ENCODE measurements around the gene FNDC11. TPM values are rescaled to one million over a fixed set of nuclear protein-coding genes. Genes with fewer than 3 reads are reported as not detected.

Gene FNDC11
- total and polyA plus RNA-seq, 3 donors from 2014 or later, result 85.4 to 147 (median 121) TPM

DNA sequence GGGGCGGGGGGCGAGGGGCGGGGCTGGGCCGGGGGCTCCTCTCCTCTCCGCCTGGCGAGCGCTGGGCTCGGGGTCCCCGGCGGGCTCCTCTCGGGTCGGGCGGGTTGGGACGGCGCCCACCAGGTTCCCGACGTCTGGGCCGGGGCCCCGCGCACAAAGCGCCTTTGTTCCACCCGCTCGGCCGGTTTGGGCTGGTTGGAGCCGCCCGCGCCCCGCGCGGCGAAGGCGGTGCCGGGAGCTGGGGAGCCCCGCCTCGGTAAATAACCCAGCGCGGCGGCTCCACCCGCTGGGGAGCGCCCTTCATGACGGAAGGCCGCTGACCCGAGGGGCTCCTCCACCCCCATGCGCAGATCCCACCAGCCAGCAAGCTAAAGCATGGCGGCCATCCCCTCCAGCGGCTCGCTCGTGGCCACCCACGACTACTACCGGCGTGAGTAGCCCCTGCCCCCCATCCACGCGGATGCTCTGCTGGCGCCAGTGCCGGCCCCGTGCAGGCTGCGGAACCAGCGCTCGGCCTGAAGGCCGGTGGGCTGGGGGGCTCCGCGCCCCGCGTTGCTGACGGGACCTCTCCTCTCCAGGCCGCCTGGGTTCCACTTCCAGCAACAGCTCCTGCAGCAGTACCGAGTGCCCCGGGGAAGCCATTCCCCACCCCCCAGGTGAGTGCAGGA lies 32.9 kb upstream of the FNDC11 start:
- intact Hi-C loops (cut with DNase I; ENCODE audit: low total_unique reads), result no loop called here
- DNase-seq, result peak; percentile 65
- H3K27ac ChIP-seq, result peak overlapping the region; percentile 82 to 91
- H3K9me3 ChIP-seq, result no peaks in the 10 kb centered on the region
- no peak for TF ChIP-seq POLR2A (IDR thresholded peaks at IDR 0.05)
- TF ChIP-seq CTCF (IDR thresholded peaks at IDR 0.05), result no peak
- 1% methylated on average over 43 of the region's 68 CpGs; no CpG with 5 or more reads in 1 of the 2 donors for WGBS, 2 donors
- no peaks in the 10 kb centered on the region for H3K27me3 ChIP-seq
- H3K36me3 ChIP-seq (ENCODE audit: low read depth, missing control alignments), result no peaks in the 10 kb centered on the region
- peaks cover 18% of the 10 kb centered on the region for H3K4me1 ChIP-seq
- peak overlapping the region; percentile 75 to 90 for H3K4me3 ChIP-seq

- DNase-seq, result no peak
- peaks cover 18% of the 10 kb centered on the region for H3K4me1 ChIP-seq
- peak overlapping the region; percentile 75 to 90 for H3K4me3 ChIP-seq
- WGBS, 2 donors, result 9% methylated on average over 23 of the region's 23 CpGs; no CpG with 5 or more reads in 1 of the 2 donors
- no peaks in the 10 kb centered on the region for H3K27me3 ChIP-seq
- intact Hi-C loops (cut with DNase I; ENCODE audit: low total_unique reads), result no loop called here
- TF ChIP-seq POLR2A (IDR thresholded peaks at IDR 0.05) (no peak), CTCF (IDR thresholded peaks at IDR 0.05) (no peak)
- no peaks in the 10 kb centered on the region for H3K36me3 ChIP-seq (ENCODE audit: low read depth, missing control alignments)
- H3K27ac ChIP-seq, result peak overlapping the region; percentile 82 to 91
- no peaks in the 10 kb centered on the region for H3K9me3 ChIP-seq
Observed at GRCh38 chr20:63521602-63522001, 32.4 kb upstream of the FNDC11 start.

- intact Hi-C loops (cut with DNase I; ENCODE audit: low total_unique reads), result no loop called here
- 50 to 61% methylated on average over 5 to 13 of the region's 13 CpGs for WGBS, 2 donors
- Histone ChIP-seq H3K27me3 (no peaks in the 10 kb centered on the region), H3K36me3 (ENCODE audit: low read depth, missing control alignments) (no peaks in the 10 kb centered on the region), H3K4me3 (peak overlapping the region in 1 of 2 donors; percentile 75), H3K4me1 (peaks cover 18% of the 10 kb centered on the region), H3K27ac (no peak overlapping the region), H3K9me3 (no peaks in the 10 kb centered on the region)
- DNase-seq, result no peak
- no peak for TF ChIP-seq CTCF (IDR thresholded peaks at IDR 0.05)
- no peak for TF ChIP-seq POLR2A (IDR thresholded peaks at IDR 0.05)
Observed at GRCh38 chr20:63522091-63522868, 31.7 kb upstream of the FNDC11 start.

DNA sequence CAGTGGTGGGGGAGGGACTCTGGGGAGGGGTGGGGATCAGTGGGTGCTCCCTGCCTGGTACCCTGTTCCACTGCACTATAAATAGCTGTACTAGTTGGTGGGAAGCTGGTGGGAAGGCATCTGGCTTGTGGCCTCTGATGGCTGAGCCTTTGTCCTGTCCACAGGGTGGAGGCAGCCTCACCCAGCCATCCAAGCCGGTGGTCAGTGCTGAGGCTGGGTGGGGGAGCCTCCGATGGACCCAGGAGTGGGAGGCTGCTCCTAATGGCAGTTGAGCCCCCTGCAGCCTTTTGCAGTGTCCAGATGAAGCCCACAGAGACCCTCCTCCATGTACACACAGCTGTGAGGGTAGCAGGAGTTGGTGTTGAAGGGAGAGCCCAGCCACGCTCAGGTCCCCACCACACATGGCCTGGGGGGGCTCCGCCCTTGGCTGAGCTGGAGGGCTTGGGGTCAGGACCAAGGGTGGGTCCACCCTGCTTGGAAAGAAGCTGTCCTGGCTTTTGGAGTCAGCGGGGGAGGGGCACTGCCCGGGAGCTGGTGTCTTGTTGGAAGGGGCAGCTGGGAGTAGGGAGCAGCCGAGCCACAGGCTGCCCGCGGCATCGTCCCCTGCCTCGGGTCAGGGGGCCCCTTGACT lies 30.9 kb upstream of the FNDC11 start:
- intact Hi-C loops (cut with DNase I; ENCODE audit: low total_unique reads), result no loop called here
- no peak overlapping the region for H3K27ac ChIP-seq
- no peaks in the 10 kb centered on the region for H3K9me3 ChIP-seq
- H3K36me3 ChIP-seq (ENCODE audit: low read depth, missing control alignments), result no peaks in the 10 kb centered on the region
- H3K27me3 ChIP-seq, result no peaks in the 10 kb centered on the region
- 95% methylated on average over 11 of the region's 11 CpGs; no CpG with 5 or more reads in 1 of the 2 donors for WGBS, 2 donors
- no peak overlapping the region for H3K4me3 ChIP-seq
- peaks cover 18% of the 10 kb centered on the region for H3K4me1 ChIP-seq
- TF ChIP-seq POLR2A (IDR thresholded peaks at IDR 0.05), result no peak
- no peak for TF ChIP-seq CTCF (IDR thresholded peaks at IDR 0.05)
- DNase-seq, result no peak
